SU-DHL-6 (cell line): ENCODE data around the gene PRICKLE2.

Experiments
- CTCF ChIP-seq: fragments of 200-600 bp; sonication (generic); IDR thresholded peaks from one replicate; pipeline ENCODE4 v1.5.1; 2017; ENCODE audit warnings: antibody characterized with exemption, mild to moderate bottlenecking, low read length, moderate library complexity; ENCODE audit not compliant: insufficient read depth, poor library complexity, severe bottlenecking
- EZH2phosphoT487 ChIP-seq: fragments of 200-600 bp; sonication (generic), shearing (Covaris generic); conservative IDR thresholded peaks from 2 replicates; pipeline ENCODE4 v1.6.1; 2018; ENCODE audit warnings: mild to moderate bottlenecking, antibody characterized with exemption, low read length, moderate library complexity, mixed read lengths

GRCh38 chr3:64125561-64125960 lies 99.7 kb downstream of the PRICKLE2 start:
- TF ChIP-seq CTCF = no peak
- no peak for TF ChIP-seq EZH2phosphoT487
